Measurements from ENCODE around the gene FAM193B. TPM values are rescaled to one million over a fixed set of nuclear protein-coding genes. Genes with fewer than 3 reads are reported as not detected.

Gene FAM193B
- total and polyA plus RNA-seq, 2 of the 13 experiments (the other 11 are each of a cell fraction or from before 2014, with no cell fraction given), result 21.2 to 40.9 TPM

DNA sequence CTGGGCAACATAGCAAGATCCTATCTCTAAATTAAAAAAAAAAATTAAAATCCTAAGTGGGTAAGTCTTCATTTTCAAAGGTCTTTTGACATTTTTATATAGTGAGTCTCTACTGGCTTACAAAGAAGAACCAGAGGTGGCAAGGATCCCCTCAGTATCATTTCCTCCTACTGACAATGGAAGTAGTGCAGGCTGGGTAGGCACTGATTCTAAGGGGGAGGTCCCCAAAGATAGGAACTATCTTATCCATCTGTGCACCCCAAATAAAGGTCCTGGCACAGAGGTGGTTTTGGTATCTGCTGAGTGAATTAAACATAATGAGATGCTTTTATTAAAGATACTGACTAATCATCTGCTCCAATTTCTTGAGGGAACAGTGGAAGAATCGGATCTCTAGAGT lies 4.2 kb downstream of the FAM193B start:
- H3K4me2 ChIP-seq (ENCODE audit: low read depth, low read length), result no peak overlapping the region
- H3K4me3 ChIP-seq (replicated peaks in 1 of 3; ENCODE audit: insufficient read depth in 1 of 3, low read depth in 2 of 3, low read length in 3 of 3), result no peak overlapping the region
- TF ChIP-seq ZNF598 (CRISPR knock-in tag; IDR thresholded peaks at IDR 0.05; ENCODE audit: borderline replicate concordance), result no peak
- no peak for TF ChIP-seq ARNTL (CRISPR knock-in tag; IDR thresholded peaks at IDR 0.05)
- TF ChIP-seq, protein P1, sequence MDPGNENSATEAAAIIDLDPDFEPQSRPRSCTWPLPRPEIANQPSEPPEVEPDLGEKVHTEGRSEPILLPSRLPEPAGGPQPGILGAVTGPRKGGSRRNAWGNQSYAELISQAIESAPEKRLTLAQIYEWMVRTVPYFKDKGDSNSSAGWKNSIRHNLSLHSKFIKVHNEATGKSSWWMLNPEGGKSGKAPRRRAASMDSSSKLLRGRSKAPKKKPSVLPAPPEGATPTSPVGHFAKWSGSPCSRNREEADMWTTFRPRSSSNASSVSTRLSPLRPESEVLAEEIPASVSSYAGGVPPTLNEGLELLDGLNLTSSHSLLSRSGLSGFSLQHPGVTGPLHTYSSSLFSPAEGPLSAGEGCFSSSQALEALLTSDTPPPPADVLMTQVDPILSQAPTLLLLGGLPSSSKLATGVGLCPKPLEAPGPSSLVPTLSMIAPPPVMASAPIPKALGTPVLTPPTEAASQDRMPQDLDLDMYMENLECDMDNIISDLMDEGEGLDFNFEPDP (CRISPR knock-in tag; conservative IDR thresholded peaks at IDR 0.05), result no peak
- TF ChIP-seq, protein P2, sequence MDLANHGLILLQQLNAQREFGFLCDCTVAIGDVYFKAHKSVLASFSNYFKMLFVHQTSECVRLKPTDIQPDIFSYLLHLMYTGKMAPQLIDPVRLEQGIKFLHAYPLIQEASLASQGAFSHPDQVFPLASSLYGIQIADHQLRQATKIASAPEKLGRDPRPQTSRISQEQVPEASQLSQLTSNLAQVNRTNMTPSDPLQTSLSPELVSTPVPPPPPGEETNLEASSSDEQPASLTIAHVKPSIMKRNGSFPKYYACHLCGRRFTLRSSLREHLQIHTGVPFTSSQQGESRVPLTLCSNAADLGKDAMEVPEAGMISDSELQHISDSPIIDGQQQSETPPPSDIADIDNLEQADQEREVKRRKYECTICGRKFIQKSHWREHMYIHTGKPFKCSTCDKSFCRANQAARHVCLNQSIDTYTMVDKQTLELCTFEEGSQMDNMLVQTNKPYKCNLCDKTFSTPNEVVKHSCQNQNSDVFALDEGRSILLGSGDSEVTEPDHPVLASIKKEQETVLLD (CRISPR knock-in tag; IDR thresholded peaks at IDR 0.05; ENCODE audit: low read depth), result no peak
- TF ChIP-seq U2AF1 (optimal IDR thresholded peaks at IDR 0.05; ENCODE audit: low read depth, low read length), result no peak
- TF ChIP-seq DMAP1 (CRISPR knock-in tag; IDR thresholded peaks at IDR 0.05), result no peak
- TF ChIP-seq ZNF713 (CRISPR knock-in tag; IDR thresholded peaks at IDR 0.05), result no peak
- TF ChIP-seq SRF (IDR thresholded peaks at IDR 0.05; ENCODE audit: low read depth, low read length), result no peak
- no peak for TF ChIP-seq ZNF451 (CRISPR knock-in tag; IDR thresholded peaks at IDR 0.05)
- no peak for TF ChIP-seq SYNCRIP (IDR thresholded peaks at IDR 0.05; ENCODE audit: insufficient read depth, low read depth, low read length)
- TF ChIP-seq RFXANK (CRISPR knock-in tag; IDR thresholded peaks at IDR 0.05), result no peak
- BruUV-seq (replicated peaks), result no TSS peak
- H3K79me2 ChIP-seq (ENCODE audit: insufficient read depth, low read length), result peaks cover 73% of the 10 kb centered on the region
- in situ Hi-C loops (cut with HindIII; ENCODE audit: extremely low pct_ligation_motif_present, low pct_unique_long_range_greater_than_20kb), result no loop called here
- H4K20me1 ChIP-seq (ENCODE audit: insufficient read depth, low read length), result peaks cover 13% of the 10 kb centered on the region
- H3K36me3 ChIP-seq (replicated peaks in 1 of 2; ENCODE audit: control insufficient read depth in 1 of 2, insufficient read depth in 2 of 2, low read length in 2 of 2), result peaks cover 5 to 18% of the 10 kb centered on the region in 2 experiments
- ChIA-PET POLR2A (interaction anchor here (1.3 kb wide), 1 partner anchor 33 kb away, joined by 3 read pairs; no protein-coding TSS in a partner anchor), CTCF (ENCODE audit: low intra/inter-chr PET ratio, low total read pairs) (no interaction called here)
- DNase-seq (ENCODE audit: low spot score) (no peak), ATAC-seq (no peak), FAIRE-seq (no peak)
- no peak overlapping the region for H3K9ac ChIP-seq (ENCODE audit: insufficient read depth, low read depth, low read length)
- no peak overlapping the region for H3K27ac ChIP-seq (ENCODE audit: extremely low read length, insufficient read depth, low read length)
- H3K9me3 ChIP-seq (ENCODE audit: low read length), result no peaks in the 10 kb centered on the region
- H2AFZ ChIP-seq (ENCODE audit: low read length), result no peak overlapping the region
- H3K4me1 ChIP-seq (ENCODE audit: insufficient read depth, low read length), result peaks cover 60% of the 10 kb centered on the region
- WGBS (ENCODE audit: low lambda C conversion rate), result 96% methylated on average over 1 of the region's 1 CpG
- intact Hi-C loops (cut with micrococcal nuclease; ENCODE audit: unreplicated experiment), result loop anchor here (5.0 kb wide), 1 partner anchor 33 kb away; the partner anchor contains the start of gene DDX41
- H3K27me3 ChIP-seq (ENCODE audit: control insufficient read depth in 1 of 2, insufficient read depth in 2 of 2, low read length in 2 of 2), result no peaks in the 10 kb centered on the region
